ENCODE data around the gene SNORC. TPM values are rescaled to one million over a fixed set of nuclear protein-coding genes. Genes with fewer than 3 reads are reported as not detected.
"Not testable (repeated sequence)": the region's sequence is repeated elsewhere in the genome, so short reads cannot be mapped to it uniquely, and the experiment has no call there.

Gene SNORC
- total and polyA plus RNA-seq, 5 donors from 2014 or later: 0.10 to 1.3 (median 0.15) TPM; not detected in 2

- Mint-ChIP-seq H3K27me3 (peaks cover 7% of the 10 kb centered on the region), H3K27ac (no peak overlapping the region), H3K36me3 (no peaks in the 10 kb centered on the region), H3K4me3 (no peak overlapping the region), H3K4me1 (no peaks in the 10 kb centered on the region), H3K9me3 (no peaks in the 10 kb centered on the region)
- Histone ChIP-seq H3K36me3 (ENCODE audit: control insufficient read depth, insufficient read depth, low read length) (no peaks in the 10 kb centered on the region), H3K4me3 (ENCODE audit: low read depth, low read length) (no peak overlapping the region), H3K9me3 (ENCODE audit: control insufficient read depth in 2 of 2, low read length in 2 of 2) (no peaks in the 10 kb centered on the region), H3K4me1 (ENCODE audit: control insufficient read depth, insufficient read depth, low read length, poor library complexity, severe bottlenecking) (no peaks in the 10 kb centered on the region), H3K27ac (ENCODE audit: insufficient read depth, low read length, poor library complexity, severe bottlenecking) (no peak overlapping the region), H3K27me3 (ENCODE audit: control insufficient read depth, insufficient read depth, low read length) (no peaks in the 10 kb centered on the region)
- DNase-seq: no peak
- no peak for ATAC-seq (ENCODE audit: low read depth in 2 of 2)
Observed at GRCh38 chr2:232903989-232904388, 33.9 kb downstream of the SNORC start.

DNA sequence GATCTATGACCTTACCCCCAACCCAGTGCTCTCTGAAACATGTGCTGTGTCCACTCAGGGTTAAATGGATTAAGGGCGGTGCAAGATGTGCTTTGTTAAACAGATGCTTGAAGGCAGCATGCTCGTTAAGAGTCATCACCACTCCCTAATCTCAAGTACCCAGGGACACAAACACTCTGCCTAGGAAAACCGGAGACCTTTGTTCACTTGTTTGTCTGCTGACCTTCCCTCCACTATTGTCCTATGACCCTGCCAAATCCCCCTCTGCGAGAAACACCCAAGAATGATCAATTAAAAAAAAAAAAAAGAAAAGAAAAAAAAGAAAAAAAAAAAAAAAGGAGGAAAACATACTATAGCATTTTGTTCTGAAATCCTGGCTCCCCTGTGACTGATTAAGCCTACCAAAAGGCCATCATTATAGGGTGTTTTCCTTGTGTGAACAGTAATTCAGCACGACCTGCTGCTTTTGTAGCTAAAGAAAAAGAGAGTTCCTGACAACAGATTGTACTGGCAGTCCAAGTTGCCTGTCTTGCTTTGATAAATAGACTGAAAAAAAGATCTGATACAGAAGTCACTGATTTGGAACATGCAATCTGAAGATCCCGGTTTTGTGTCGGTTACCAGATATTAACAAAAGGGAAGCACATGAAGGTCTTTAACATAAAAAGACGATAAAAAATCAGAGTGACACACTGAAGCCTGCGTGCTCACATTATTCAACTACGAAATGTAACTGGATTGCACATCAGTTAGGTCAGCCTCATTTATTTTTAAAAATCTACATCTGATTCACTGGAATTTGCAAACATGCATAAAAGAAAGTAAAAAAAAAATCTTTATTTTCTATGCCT lies 37.0 kb downstream of the SNORC start:
- H3K27me3 ChIP-seq (ENCODE audit: control insufficient read depth, insufficient read depth, low read length); H3K36me3 ChIP-seq (ENCODE audit: control insufficient read depth, insufficient read depth, low read length); H3K4me3 Mint-ChIP-seq; H3K4me1 Mint-ChIP-seq; ATAC-seq (ENCODE audit: low read depth in 2 of 2); H3K27ac ChIP-seq (ENCODE audit: insufficient read depth, low read length, poor library complexity, severe bottlenecking); H3K27ac Mint-ChIP-seq; H3K4me1 ChIP-seq (ENCODE audit: control insufficient read depth, insufficient read depth, low read length, poor library complexity, severe bottlenecking); H3K36me3 Mint-ChIP-seq; H3K4me3 ChIP-seq (ENCODE audit: low read depth, low read length); DNase-seq: not testable (repeated sequence)
- H3K9me3 Mint-ChIP-seq: peaks cover 0 to 12% (median 5%) of the 10 kb centered on the region in 7 donors
- H3K27me3 Mint-ChIP-seq: peaks cover 22% of the 10 kb centered on the region
- H3K9me3 ChIP-seq (ENCODE audit: control insufficient read depth in 2 of 2, low read length in 2 of 2): peaks cover 10 to 11% of the 10 kb centered on the region in 2 experiments

- H3K9me3 Mint-ChIP-seq: peaks cover 0 to 12% (median 9%) of the 10 kb centered on the region in 7 donors
- DNase-seq; H3K4me3 ChIP-seq (ENCODE audit: low read depth, low read length); H3K27ac ChIP-seq (ENCODE audit: insufficient read depth, low read length, poor library complexity, severe bottlenecking); H3K36me3 ChIP-seq (ENCODE audit: control insufficient read depth, insufficient read depth, low read length); H3K4me1 ChIP-seq (ENCODE audit: control insufficient read depth, insufficient read depth, low read length, poor library complexity, severe bottlenecking); H3K4me1 Mint-ChIP-seq; H3K4me3 Mint-ChIP-seq; ATAC-seq (ENCODE audit: low read depth in 2 of 2); H3K36me3 Mint-ChIP-seq; H3K27ac Mint-ChIP-seq; H3K27me3 ChIP-seq (ENCODE audit: control insufficient read depth, insufficient read depth, low read length): not testable (repeated sequence)
- H3K27me3 Mint-ChIP-seq: peaks cover 25% of the 10 kb centered on the region
- peaks cover 15% of the 10 kb centered on the region in 2 experiments for H3K9me3 ChIP-seq (ENCODE audit: control insufficient read depth in 2 of 2, low read length in 2 of 2)
Observed at GRCh38 chr2:232907718-232908085, 37.6 kb downstream of the SNORC start.

DNA sequence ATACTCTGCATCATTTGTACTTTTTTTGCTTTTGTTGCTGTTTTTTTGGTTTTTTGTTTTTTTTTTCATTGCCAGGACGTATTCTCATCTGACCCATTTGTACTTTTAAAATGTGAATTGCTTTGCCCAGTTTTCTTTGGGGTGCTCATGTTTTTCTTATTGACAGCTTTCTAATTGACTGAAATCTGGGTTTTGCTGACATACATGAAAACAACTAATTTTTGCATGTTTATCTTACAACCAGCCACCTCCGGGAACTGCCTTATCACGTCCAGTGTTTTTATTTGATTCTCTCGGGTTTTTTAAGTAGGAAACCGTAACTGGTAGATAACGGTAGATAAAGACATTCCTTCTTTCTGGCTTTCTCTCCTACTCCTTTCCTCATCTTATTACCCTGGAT lies 38.6 kb downstream of the SNORC start:
- peaks cover 3% of the 10 kb centered on the region for H3K27me3 ChIP-seq (ENCODE audit: control insufficient read depth, insufficient read depth, low read length)
- no peak overlapping the region for H3K4me3 ChIP-seq (ENCODE audit: low read depth, low read length)
- no peaks in the 10 kb centered on the region for H3K4me1 ChIP-seq (ENCODE audit: control insufficient read depth, insufficient read depth, low read length, poor library complexity, severe bottlenecking)
- no peaks in the 10 kb centered on the region for H3K36me3 ChIP-seq (ENCODE audit: control insufficient read depth, insufficient read depth, low read length)
- H3K27me3 Mint-ChIP-seq: peaks cover 25% of the 10 kb centered on the region
- peaks cover 15% of the 10 kb centered on the region in 2 experiments for H3K9me3 ChIP-seq (ENCODE audit: control insufficient read depth in 2 of 2, low read length in 2 of 2)
- H3K4me1 Mint-ChIP-seq: no peaks in the 10 kb centered on the region
- H3K4me3 Mint-ChIP-seq: no peak overlapping the region
- ATAC-seq (ENCODE audit: low read depth in 2 of 2): no peak
- H3K27ac ChIP-seq (ENCODE audit: insufficient read depth, low read length, poor library complexity, severe bottlenecking): no peak overlapping the region
- H3K36me3 Mint-ChIP-seq: no peaks in the 10 kb centered on the region
- no peak overlapping the region for H3K27ac Mint-ChIP-seq
- DNase-seq: no peak
- H3K9me3 Mint-ChIP-seq: peaks cover 3 to 15% (median 12%) of the 10 kb centered on the region in 7 donors

DNA sequence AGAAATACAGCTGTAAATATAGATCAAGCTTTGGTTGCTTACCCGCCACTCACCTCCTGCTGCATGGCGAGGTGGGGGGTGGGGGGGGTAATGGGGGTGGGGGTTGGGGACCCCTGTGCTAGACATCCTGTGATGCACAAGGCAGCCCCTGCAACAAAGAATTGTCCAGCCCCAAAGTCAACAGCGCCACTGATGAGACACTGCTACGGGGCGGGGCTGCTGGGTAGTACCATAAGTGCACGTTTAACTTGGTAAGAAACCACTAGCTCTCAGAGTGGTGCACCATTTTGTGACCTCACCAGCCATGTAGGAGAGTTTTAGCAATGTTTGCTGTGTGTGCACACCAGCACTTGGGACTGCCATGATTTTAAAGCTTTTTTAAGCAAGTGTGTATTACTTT lies 40.3 kb downstream of the SNORC start:
- peaks cover 32% of the 10 kb centered on the region for H3K27me3 Mint-ChIP-seq
- no peak overlapping the region for H3K27ac ChIP-seq (ENCODE audit: insufficient read depth, low read length, poor library complexity, severe bottlenecking)
- peaks cover 7% of the 10 kb centered on the region for H3K27me3 ChIP-seq (ENCODE audit: control insufficient read depth, insufficient read depth, low read length)
- H3K9me3 Mint-ChIP-seq: peaks cover 3 to 15% (median 12%) of the 10 kb centered on the region in 7 donors
- no peak overlapping the region for H3K4me3 ChIP-seq (ENCODE audit: low read depth, low read length)
- no peaks in the 10 kb centered on the region for H3K36me3 ChIP-seq (ENCODE audit: control insufficient read depth, insufficient read depth, low read length)
- peaks cover 15% of the 10 kb centered on the region in 2 experiments for H3K9me3 ChIP-seq (ENCODE audit: control insufficient read depth in 2 of 2, low read length in 2 of 2)
- no peaks in the 10 kb centered on the region for H3K36me3 Mint-ChIP-seq
- H3K4me1 ChIP-seq (ENCODE audit: control insufficient read depth, insufficient read depth, low read length, poor library complexity, severe bottlenecking): no peaks in the 10 kb centered on the region
- DNase-seq (no peak), ATAC-seq (ENCODE audit: low read depth in 2 of 2) (no peak)
- no peak overlapping the region for H3K27ac Mint-ChIP-seq
- no peak overlapping the region for H3K4me3 Mint-ChIP-seq
- H3K4me1 Mint-ChIP-seq: no peaks in the 10 kb centered on the region

DNA sequence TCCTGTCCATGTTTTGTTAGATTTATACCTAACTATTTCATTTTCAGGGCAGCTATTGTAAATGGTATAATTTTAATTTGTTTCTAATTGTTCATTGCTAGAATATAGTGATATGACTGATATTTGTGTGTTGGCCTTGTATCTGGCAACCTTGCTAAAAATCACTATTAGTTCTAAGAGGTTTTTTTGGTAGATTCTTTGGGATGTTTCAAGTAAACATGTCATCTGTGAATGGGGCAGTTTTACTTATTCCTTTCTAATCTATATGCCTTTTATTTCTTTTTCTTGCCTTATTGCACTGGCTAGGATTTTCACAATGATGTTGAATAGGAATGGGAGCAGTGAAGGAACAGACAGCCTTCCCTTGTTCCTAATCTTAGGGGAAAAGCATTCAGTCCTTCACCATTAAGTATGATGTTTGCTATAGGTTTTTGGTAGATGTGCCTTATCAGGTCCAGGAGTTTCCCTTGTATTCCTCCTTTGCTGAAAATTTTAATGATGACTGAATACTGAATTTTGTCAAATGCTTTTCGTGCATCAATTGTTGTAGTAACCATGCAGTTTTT lies 41.7 kb downstream of the SNORC start:
- ATAC-seq (ENCODE audit: low read depth in 2 of 2): no peak
- no peak for DNase-seq
- Mint-ChIP-seq H3K9me3 (peaks cover 3 to 15% (median 12%) of the 10 kb centered on the region in 7 donors), H3K4me1 (no peaks in the 10 kb centered on the region), H3K36me3 (no peaks in the 10 kb centered on the region), H3K27me3 (peaks cover 39% of the 10 kb centered on the region), H3K4me3 (no peak overlapping the region), H3K27ac (no peak overlapping the region)
- peaks cover 10% of the 10 kb centered on the region for H3K27me3 ChIP-seq (ENCODE audit: control insufficient read depth, insufficient read depth, low read length)
- no peaks in the 10 kb centered on the region for H3K36me3 ChIP-seq (ENCODE audit: control insufficient read depth, insufficient read depth, low read length)
- H3K27ac ChIP-seq (ENCODE audit: insufficient read depth, low read length, poor library complexity, severe bottlenecking): no peak overlapping the region
- no peaks in the 10 kb centered on the region for H3K4me1 ChIP-seq (ENCODE audit: control insufficient read depth, insufficient read depth, low read length, poor library complexity, severe bottlenecking)
- H3K4me3 ChIP-seq (ENCODE audit: low read depth, low read length): no peak overlapping the region
- peaks cover 15% of the 10 kb centered on the region in 2 experiments for H3K9me3 ChIP-seq (ENCODE audit: control insufficient read depth in 2 of 2, low read length in 2 of 2)

GRCh38 chr2:232913903-232914302 lies 43.8 kb downstream of the SNORC start:
- Mint-ChIP-seq H3K9me3 (peaks cover 3 to 16% (median 12%) of the 10 kb centered on the region in 7 donors), H3K36me3 (no peaks in the 10 kb centered on the region), H3K4me1 (no peaks in the 10 kb centered on the region), H3K27me3 (peaks cover 41% of the 10 kb centered on the region), H3K4me3 (no peak overlapping the region), H3K27ac (no peak overlapping the region)
- ATAC-seq (ENCODE audit: low read depth in 2 of 2): no peak
- Histone ChIP-seq H3K27ac (ENCODE audit: insufficient read depth, low read length, poor library complexity, severe bottlenecking) (no peak overlapping the region), H3K27me3 (ENCODE audit: control insufficient read depth, insufficient read depth, low read length) (peaks cover 10% of the 10 kb centered on the region), H3K4me3 (ENCODE audit: low read depth, low read length) (no peak overlapping the region), H3K4me1 (ENCODE audit: control insufficient read depth, insufficient read depth, low read length, poor library complexity, severe bottlenecking) (no peaks in the 10 kb centered on the region), H3K36me3 (ENCODE audit: control insufficient read depth, insufficient read depth, low read length) (no peaks in the 10 kb centered on the region), H3K9me3 (ENCODE audit: control insufficient read depth in 2 of 2, low read length in 2 of 2) (peaks cover 15% of the 10 kb centered on the region in 2 experiments)
- no peak for DNase-seq
